B cell (primary cell): Measurements from ENCODE around the gene GRPEL2. TPM values are rescaled to one million over a fixed set of nuclear protein-coding genes. Genes with fewer than 3 reads are reported as not detected.

Source experiments
- ATAC-seq: fragments of 200-7000 bp; cut with Tn5 transposase; one replicate; pipeline ENCODE4 v1.10.0; 2021; ENCODE audit warnings: low read depth, mild to moderate bottlenecking, moderate number of reproducible peaks, moderate library complexity
- CTCF ChIA-PET: fragments of 350-600 bp; sonication (Branson Sonifier 250); formaldehyde crosslinking; loops from one replicate; lab custom pipeline; 2021; ENCODE audit warnings: antibody characterized with exemption, inconsistent platforms; lab: Charles Lee
- POLR2A ChIA-PET: fragments of 350-600 bp; sonication (Branson Sonifier 250); formaldehyde crosslinking; loops from one replicate; lab custom pipeline; 2021; ENCODE audit warnings: antibody characterized with exemption; lab: Charles Lee
- DNase-seq: peaks from one replicate; pipeline ENCODE4 v3.0.0; 2013
- H2AFZ ChIP-seq: 2 replicates; pipeline ENCODE4 v1.6.1; 2012; ENCODE audit warnings: mild to moderate bottlenecking, low read depth, low read length; ENCODE audit not compliant: insufficient read depth, poor library complexity, severe bottlenecking
- H3K27ac ChIP-seq, 2 donors: 1 replicate in 1 of 2; 2 replicates in 1 of 2; pipeline ENCODE4 v1.5.1; 2012 to 2013; ENCODE audit warnings: low read length in 2 of 2, mild to moderate bottlenecking in 2 of 2, moderate library complexity in 1 of 2
- H3K27me3 ChIP-seq, 4 experiments: fragments of 200-600 bp in 1 of 4; sonication (generic) in 1 of 4; replicated peaks in 1 of 4; 1 replicate in 2 of 4; 2 replicates in 2 of 4; pipeline versions ENCODE4 v1.6.1 to v1.7.0; 2013 to 2016; ENCODE audit warnings: low read length in 3 of 4, mild to moderate bottlenecking in 2 of 4, mixed read lengths in 1 of 4, moderate library complexity in 1 of 4; ENCODE audit not compliant: insufficient read depth in 4 of 4, control insufficient read depth in 3 of 4; ENCODE audit errors: control extremely low read depth in 1 of 4
- H3K36me3 ChIP-seq, 2 experiments: replicated peaks in 1 of 2; 1 replicate in 1 of 2; 2 replicates in 1 of 2; pipeline versions ENCODE4 v1.6.1 to v1.7.1; 2013; ENCODE audit warnings: low read length in 1 of 2; ENCODE audit not compliant: insufficient read depth in 2 of 2, control insufficient read depth in 1 of 2; ENCODE audit errors: control extremely low read depth in 1 of 2, extremely low read depth in 1 of 2
- H3K4me1 ChIP-seq, 2 donors: fragments of 200-600 bp in 1 of 2; sonication (generic) in 1 of 2; 1 replicate in 1 of 2; 2 replicates in 1 of 2; pipeline versions ENCODE4 v1.5.1 to v1.6.1; 2013 to 2017; ENCODE audit warnings: low read length in 2 of 2; ENCODE audit not compliant: control insufficient read depth in 2 of 2, insufficient read depth in 2 of 2
- H3K4me2 ChIP-seq: replicated peaks from 2 replicates; pipeline ENCODE3; 2012; ENCODE audit warnings: mild to moderate bottlenecking, low read depth, low read length; ENCODE audit not compliant: poor library complexity, severe bottlenecking
- H3K4me3 ChIP-seq, 5 experiments: fragments of 200-600 bp in 1 of 5; sonication (generic) in 1 of 5; 1 replicate in 3 of 5; 2 replicates in 2 of 5; pipeline versions ENCODE4 v1.5.1 to v1.7.0; 2011 to 2016; ENCODE audit warnings: low read length in 4 of 5, mild to moderate bottlenecking in 4 of 5, low read depth in 2 of 5, control low read depth in 1 of 5, moderate library complexity in 1 of 5; ENCODE audit not compliant: insufficient read depth in 1 of 5; ENCODE audit errors: control extremely low read depth in 1 of 5, extremely low read depth in 1 of 5
- H3K79me2 ChIP-seq: fragments of 200-600 bp; sonication (generic); one replicate; pipeline ENCODE4 v1.6.0; 2016; ENCODE audit warnings: low read length; ENCODE audit not compliant: control insufficient read depth, insufficient read depth
- H3K9ac ChIP-seq: fragments of 200-600 bp; sonication (generic); 2 replicates; pipeline ENCODE4 v1.6.1; 2017; ENCODE audit warnings: mild to moderate bottlenecking, low read length, moderate library complexity
- H3K9me3 ChIP-seq, 3 donors: one replicate each; pipeline versions ENCODE4 v1.6.1 to v1.7.1; 2013; ENCODE audit warnings: low read length in 2 of 3; ENCODE audit not compliant: control insufficient read depth in 2 of 3, insufficient read depth in 1 of 3; ENCODE audit errors: control extremely low read depth in 1 of 3
- H4K20me1 ChIP-seq: 2 replicates; pipeline ENCODE4 v1.6.0; 2012; ENCODE audit warnings: mild to moderate bottlenecking, low read length; ENCODE audit not compliant: insufficient read depth, control insufficient read depth, poor library complexity, severe bottlenecking
- H3K27ac Mint-ChIP-seq: one replicate; pipeline ENCODE4 v1.8.0; 2021; ENCODE audit warnings: mixed read lengths
- H3K27me3 Mint-ChIP-seq: one replicate; pipeline ENCODE4 v1.8.0; 2021; ENCODE audit warnings: mixed read lengths
- H3K4me1 Mint-ChIP-seq: one replicate; pipeline ENCODE4 v1.8.0; 2021; ENCODE audit warnings: mixed read lengths
- H3K4me3 Mint-ChIP-seq: one replicate; pipeline ENCODE4 v1.8.0; 2021; ENCODE audit warnings: mixed read lengths
- H3K9me3 Mint-ChIP-seq: one replicate; pipeline ENCODE4 v1.8.0; 2022; ENCODE audit warnings: mixed read lengths; ENCODE audit not compliant: insufficient read depth
- EZH2 ChIP-seq: IDR thresholded peaks from 2 replicates; pipeline ENCODE4 v1.6.1; 2012; ENCODE audit warnings: borderline replicate concordance, low read depth, mild to moderate bottlenecking, moderate library complexity, low read length; ENCODE audit not compliant: insufficient read depth, poor library complexity, severe bottlenecking
- WGBS: methylation state at CpG from one replicate; pipeline ENCODE4 v1.1.5; 2013; ENCODE audit warnings: missing lambda C conversion rate; ENCODE audit not compliant: insufficient coverage; 5-methylcytosine and 5-hydroxymethylcytosine counted together
- intact Hi-C: fragments of 100-400 bp; cut with micrococcal nuclease; formaldehyde crosslinking; loops from one replicate; pipeline ENCODE4 v1.10.0; 2022
- polyA plus RNA-seq: library from polyadenylated mRNA; depleted of rRNA; stranded (reverse); fragments of >200 nt; gene quantifications from 2 replicates; pipeline ENCODE4 v1.2.3, GENCODE V29; 2012
- total RNA-seq, 2 donors: library from RNA; stranded (reverse); fragments of 120-200 nt in 1 of 2; gene quantifications; 1 replicate in 1 of 2; 2 replicates in 1 of 2; pipeline versions ENCODE4 v1.2.3 to v1.2.4, GENCODE V29; 2013 to 2022
- TF ChIP-seq, protein P1 (sequence below): fragments of 200-600 bp; IDR thresholded peaks from one replicate; pipeline ENCODE4 v1.8.0; 2022; ENCODE audit warnings: antibody characterized with exemption, mild to moderate bottlenecking

Gene GRPEL2
- total and polyA plus RNA-seq, 2 donors (not counting 1 experiment from before 2014, with no cell fraction given): 1.1 to 12.1 TPM

DNA sequence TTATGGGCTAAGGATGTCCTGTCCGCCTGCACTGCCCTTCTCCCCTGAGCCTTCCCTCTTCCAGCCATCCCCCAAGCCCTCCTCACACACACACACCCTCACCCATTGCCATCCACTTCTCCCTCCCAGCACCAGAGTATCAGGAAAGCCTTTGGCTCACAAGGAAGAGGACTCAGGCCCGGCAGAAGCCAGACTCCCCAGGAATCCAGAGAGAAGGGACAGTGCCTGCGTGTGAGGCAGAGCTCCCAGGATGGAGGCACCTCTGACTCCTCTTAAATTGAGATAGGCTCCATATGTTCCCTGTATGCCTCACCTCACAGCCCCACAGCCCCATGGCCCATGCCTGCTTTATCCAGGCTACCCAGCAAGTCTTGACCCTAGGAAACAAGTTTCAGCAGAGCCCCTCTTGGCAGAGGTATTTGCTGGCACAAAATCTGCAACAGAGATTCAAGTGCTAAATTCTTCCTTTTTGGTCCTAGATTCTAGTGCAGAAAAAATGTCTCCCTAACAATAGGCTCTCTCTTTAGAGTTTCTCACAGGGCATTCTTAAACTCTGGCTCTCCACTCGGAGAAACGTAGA lies 33.0 kb downstream of the GRPEL2 start:
- peaks cover 2% of the 10 kb centered on the region for H3K4me1 Mint-ChIP-seq
- no peaks in the 10 kb centered on the region for H3K9me3 Mint-ChIP-seq
- Histone ChIP-seq H3K79me2 (no peaks in the 10 kb centered on the region), H3K36me3 (no peaks in the 10 kb centered on the region), H3K9ac (no peak overlapping the region), H4K20me1 (no peaks in the 10 kb centered on the region), H3K4me1 (peaks cover 0 to 5% of the 10 kb centered on the region in 2 donors), H3K27ac (no peak overlapping the region), H2AFZ (no peak overlapping the region), H3K4me2 (no peak overlapping the region), H3K4me3 (no peak overlapping the region), H3K27me3 (no peaks in the 10 kb centered on the region), H3K9me3 (peaks cover 0 to 3% (median 0%) of the 10 kb centered on the region in 3 donors)
- no peak overlapping the region for H3K27ac Mint-ChIP-seq
- H3K27me3 Mint-ChIP-seq: no peaks in the 10 kb centered on the region
- WGBS: 92% methylated on average over 4 of the region's 5 CpGs
- ChIA-PET POLR2A (no interaction called here), CTCF (interaction anchor here (1.3 to 7.8 kb wide), 2 partner anchors 183 to 186 kb away, joined by 4 to 67 read pairs; no protein-coding TSS in a partner anchor)
- no peak overlapping the region for H3K4me3 Mint-ChIP-seq
- intact Hi-C loops: no loop called here
- no peak for DNase-seq
- no peak for TF ChIP-seq EZH2
- TF ChIP-seq, protein P1, sequence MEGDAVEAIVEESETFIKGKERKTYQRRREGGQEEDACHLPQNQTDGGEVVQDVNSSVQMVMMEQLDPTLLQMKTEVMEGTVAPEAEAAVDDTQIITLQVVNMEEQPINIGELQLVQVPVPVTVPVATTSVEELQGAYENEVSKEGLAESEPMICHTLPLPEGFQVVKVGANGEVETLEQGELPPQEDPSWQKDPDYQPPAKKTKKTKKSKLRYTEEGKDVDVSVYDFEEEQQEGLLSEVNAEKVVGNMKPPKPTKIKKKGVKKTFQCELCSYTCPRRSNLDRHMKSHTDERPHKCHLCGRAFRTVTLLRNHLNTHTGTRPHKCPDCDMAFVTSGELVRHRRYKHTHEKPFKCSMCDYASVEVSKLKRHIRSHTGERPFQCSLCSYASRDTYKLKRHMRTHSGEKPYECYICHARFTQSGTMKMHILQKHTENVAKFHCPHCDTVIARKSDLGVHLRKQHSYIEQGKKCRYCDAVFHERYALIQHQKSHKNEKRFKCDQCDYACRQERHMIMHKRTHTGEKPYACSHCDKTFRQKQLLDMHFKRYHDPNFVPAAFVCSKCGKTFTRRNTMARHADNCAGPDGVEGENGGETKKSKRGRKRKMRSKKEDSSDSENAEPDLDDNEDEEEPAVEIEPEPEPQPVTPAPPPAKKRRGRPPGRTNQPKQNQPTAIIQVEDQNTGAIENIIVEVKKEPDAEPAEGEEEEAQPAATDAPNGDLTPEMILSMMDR: no peak
- no peak for ATAC-seq

DNA sequence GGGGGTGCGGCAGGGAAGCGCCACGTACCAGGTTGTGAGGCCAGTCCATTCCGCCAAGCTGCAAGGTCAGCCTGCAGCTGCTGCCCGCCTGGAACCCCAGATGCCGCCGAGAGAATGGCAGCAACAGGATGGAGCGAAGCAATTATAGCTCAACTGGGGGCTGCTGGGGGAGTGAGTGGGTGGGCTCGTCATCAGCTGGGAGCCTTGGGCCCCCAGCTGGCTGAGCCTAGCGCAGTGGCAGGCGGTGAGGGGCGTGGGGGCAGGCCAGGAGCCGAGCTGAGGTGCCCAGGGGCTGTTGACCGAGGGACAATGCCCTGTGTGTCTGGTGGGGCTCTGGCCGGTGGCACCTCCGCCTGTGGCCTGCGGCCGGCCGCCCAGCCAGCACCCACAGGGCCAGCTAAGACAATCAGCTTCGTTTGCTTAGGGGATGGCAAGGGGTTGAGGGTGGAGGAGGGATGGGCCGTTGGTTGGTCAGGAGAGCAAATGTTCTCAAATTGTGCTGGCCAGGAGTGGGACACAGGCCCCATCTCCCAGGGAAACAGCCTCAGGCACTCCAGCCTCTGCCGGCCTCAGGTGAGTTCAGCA lies 34.0 kb downstream of the GRPEL2 start, which contains the start of gene IL17B:
Gene IL17B, minus strand, starts transcription at position 116 of the 585 bp plus-strand sequence. Its CDS starts 67 bp downstream, at position 49.
- Histone ChIP-seq H3K4me1 (peaks cover 0 to 5% of the 10 kb centered on the region in 2 donors), H2AFZ (no peak within 1 kb of the TSS), H3K4me3 (no peak within 1 kb of the TSS), H3K9ac (no peak within 1 kb of the TSS), H3K4me2 (no peak within 1 kb of the TSS), H4K20me1 (no peaks in the 10 kb centered on the region), H3K79me2 (no peaks in the 10 kb centered on the region), H3K36me3 (no peaks in the 10 kb centered on the region), H3K27me3 (no peaks in the 10 kb centered on the region), H3K27ac (no peak within 1 kb of the TSS), H3K9me3 (peaks cover 0 to 3% (median 0%) of the 10 kb centered on the region in 3 donors)
- H3K9me3 Mint-ChIP-seq: no peaks in the 10 kb centered on the region
- TF ChIP-seq, protein P1: no peak
- TF ChIP-seq EZH2: no peak
- no peak for ATAC-seq
- no peak for DNase-seq
- intact Hi-C loops: no loop called here
- ChIA-PET CTCF (interaction anchor here (1.0 to 7.8 kb wide), 3 partner anchors 140 to 185 kb away, joined by 4 to 67 read pairs (median 4); no protein-coding TSS in a partner anchor), POLR2A (no interaction called here)
- no peaks in the 10 kb centered on the region for H3K27me3 Mint-ChIP-seq
- H3K4me1 Mint-ChIP-seq: peaks cover 2% of the 10 kb centered on the region
- 89% methylated on average over 19 of the region's 22 CpGs for WGBS
- H3K27ac Mint-ChIP-seq: no peak within 1 kb of the TSS
- H3K4me3 Mint-ChIP-seq: no peak within 1 kb of the TSS
